HG03558 (cell line): ENCODE data around the gene TMEM134.

Source experiments
- ATAC-seq: cut with Tn5 transposase; IDR thresholded peaks from one replicate; pipeline ENCODE4 v1.9.1; 2021; ENCODE audit warnings: moderate number of reproducible peaks; ENCODE audit not compliant: unreplicated experiment; ENCODE audit errors: extremely low read depth

The TMEM134 gene

DNA sequence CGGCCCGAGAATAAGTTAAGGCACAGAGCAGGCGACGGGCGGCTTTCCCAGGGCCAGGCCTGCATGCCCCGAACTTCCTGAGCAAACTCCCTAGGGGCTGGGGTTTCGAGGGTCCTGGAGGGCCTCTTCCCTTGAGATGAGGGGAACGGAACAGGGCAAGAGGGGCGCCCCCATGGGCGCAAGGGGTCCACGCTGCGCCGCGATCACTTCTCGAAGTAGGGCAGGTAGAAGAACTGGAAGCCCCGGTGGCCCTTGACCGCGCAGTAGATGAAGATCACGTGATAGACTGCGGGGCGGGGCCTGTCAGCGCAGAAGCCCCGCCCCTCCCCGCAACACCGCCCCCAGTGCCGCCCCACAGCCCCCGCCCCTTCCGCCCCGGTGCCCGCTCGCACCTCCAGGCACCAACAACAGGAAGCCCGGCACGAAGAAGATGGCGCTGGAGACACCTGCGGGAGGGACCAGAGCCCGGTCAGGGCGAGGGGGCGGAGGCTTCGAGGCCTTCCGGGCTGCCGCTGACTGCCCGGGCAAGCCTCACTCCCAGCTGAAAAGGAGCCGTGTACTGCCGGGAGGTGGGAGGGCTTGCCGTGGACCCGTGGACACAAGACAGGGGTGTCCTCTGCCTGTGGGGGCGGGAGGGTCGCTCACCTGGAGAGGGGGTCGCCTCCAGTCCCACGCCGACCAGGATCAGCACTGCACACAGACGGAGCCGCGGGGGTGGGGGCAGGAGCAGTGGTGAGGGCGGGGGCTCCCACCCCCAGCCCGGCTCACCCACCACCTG is 4.5 kb downstream of the TMEM134 start:
- ATAC-seq: no peak

DNA sequence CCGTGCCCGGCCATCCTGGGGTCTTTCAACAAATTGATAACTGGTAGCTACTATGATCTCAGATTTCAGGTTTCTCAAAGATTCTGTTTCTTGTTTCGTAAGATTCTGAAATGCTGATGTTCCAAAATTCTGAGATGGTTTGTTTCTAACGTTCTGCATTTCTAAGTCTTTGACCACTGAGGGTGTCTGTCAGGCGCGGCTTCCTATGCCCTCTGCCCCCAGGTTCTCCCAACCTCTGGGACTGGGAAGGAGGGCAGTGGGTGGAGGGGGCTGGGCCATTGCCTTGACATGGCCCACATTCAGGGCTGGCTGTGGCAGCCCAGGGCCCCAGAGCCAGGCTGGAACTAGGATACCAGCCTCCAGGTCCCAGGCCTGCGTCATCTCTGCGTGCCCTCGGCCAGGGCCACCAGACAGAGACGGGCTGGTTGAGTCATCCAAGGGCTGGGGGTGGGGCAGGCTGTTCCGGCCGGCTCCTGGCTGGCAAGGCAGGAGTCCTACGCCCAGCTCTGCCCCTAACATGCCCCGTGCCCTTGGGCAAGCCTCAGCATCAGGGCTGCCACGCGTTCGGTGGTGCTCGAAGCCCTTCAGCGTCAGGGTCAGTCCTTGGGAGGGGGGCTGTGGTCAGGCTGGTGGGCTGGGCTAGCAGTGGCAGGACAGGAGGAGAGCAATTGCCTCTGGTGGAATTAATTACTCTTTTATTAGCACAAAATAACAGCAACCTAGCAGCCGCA is 5.2 kb downstream of the TMEM134 start:
- ATAC-seq: no peak

DNA sequence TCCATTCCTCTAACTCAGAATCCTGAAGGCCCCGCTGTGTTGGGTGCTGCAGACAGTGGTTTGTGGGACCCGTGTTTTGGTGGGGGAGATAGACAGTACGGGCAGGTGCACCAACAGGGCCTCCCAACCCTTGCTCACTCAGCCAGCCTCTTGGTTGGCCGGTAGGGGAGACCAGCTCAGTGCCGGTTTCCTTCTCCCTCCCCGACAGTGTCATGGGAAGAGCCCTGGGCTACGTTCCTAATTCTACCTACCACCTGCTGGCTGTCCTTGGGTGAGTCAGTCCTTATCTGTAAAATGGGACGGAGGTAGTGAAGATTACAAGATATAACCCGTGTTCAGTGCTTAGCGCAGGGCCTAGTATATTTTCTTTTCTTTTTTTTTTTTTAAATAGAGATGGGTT is 5.9 kb downstream of the TMEM134 start:
- no peak for ATAC-seq

DNA sequence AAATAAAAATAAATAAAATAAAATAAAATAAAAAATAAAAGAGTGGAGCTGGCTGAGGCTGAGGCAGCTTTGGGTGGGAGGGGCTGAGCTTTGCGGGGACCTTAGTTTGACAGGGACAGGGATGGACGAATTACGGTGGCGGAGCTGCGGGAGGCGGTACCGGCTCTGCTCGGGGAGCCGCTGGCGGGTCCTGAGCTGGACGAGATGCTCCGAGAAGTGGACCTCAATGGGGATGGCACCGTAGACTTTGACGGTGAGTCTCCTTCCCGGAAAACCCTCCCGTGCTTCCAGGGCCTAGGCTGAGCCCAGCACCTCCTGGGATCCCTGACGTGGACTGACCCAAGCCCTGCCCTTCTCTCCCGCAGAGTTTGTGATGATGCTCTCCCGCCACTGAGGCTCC is 10.8 kb downstream of the TMEM134 start:
- ATAC-seq: no peak

DNA sequence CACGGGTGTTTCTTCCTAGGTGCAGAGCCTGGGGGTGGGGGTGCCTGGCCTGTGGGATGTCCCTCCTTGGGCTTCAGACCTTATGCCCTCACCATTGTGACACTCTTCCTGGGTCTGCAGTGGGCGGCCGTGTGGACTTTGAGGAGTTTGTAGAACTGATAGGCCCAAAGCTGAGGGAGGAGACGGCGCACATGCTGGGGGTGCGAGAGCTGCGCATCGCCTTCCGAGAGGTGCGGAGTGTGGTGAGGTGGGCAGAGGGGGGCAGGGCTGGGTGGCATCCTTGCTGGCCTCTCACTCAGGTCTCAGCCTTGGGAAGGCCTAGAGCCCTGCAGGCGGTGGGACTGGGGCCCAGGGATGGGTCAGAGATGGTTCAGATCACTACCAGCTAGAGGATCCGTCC is 11.6 kb downstream of the TMEM134 start:
- no peak for ATAC-seq

DNA sequence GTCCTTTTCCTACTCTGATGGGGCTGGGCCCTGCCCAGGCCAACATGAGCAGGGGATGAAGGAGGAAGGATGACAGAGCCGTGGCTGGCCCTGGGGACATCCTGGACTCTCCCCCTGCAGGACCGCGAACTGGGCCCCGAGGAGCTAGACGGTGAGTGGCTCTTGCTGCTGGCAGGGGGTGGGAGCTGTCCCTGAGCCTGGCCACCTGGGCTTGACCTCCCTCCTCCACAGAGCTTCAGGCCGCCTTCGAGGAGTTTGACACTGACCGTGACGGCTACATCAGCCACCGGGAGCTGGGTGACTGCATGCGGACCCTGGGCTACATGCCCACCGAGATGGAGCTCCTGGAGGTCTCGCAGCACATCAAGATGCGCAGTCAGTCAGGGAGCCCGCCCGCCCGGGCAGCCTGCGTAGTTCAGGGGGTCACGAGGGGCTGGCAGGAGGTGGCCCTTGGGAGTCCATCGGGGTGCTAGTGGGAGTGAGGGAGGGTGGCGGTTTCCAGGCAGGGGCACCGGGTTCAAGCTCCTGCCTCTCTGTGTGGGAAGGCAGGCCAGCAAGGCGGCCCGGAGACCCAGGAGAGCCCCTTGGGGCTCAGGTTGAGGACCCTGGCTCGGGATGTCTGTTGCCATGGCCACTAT is 12.9 kb downstream of the TMEM134 start:
- no peak for ATAC-seq

DNA sequence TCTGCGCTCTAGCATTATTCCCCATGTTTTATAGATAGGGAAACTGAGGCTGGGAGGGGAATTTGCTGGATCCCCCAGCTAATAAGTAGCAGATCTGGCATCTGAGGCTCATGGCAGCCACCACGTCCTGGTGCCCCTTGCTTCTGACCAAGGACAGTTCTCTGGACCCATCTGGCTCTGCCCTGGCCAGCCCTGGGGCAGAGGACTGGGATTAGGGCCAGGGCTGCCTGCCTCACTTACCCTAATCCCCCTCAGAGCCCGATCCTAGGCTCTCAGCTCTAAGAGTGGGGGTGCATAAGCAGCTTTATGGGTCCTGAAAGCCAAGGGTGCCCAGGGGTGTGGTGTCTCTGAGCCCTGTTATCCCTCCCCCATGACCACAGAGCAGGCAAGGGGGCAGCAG is 14.0 kb downstream of the TMEM134 start, which contains the start of gene CABP4:
CABP4 (plus strand) TSS at position 301 of the 400 bp plus-strand sequence; CDS start at position 371, 70 bp downstream.
- ATAC-seq: no peak

DNA sequence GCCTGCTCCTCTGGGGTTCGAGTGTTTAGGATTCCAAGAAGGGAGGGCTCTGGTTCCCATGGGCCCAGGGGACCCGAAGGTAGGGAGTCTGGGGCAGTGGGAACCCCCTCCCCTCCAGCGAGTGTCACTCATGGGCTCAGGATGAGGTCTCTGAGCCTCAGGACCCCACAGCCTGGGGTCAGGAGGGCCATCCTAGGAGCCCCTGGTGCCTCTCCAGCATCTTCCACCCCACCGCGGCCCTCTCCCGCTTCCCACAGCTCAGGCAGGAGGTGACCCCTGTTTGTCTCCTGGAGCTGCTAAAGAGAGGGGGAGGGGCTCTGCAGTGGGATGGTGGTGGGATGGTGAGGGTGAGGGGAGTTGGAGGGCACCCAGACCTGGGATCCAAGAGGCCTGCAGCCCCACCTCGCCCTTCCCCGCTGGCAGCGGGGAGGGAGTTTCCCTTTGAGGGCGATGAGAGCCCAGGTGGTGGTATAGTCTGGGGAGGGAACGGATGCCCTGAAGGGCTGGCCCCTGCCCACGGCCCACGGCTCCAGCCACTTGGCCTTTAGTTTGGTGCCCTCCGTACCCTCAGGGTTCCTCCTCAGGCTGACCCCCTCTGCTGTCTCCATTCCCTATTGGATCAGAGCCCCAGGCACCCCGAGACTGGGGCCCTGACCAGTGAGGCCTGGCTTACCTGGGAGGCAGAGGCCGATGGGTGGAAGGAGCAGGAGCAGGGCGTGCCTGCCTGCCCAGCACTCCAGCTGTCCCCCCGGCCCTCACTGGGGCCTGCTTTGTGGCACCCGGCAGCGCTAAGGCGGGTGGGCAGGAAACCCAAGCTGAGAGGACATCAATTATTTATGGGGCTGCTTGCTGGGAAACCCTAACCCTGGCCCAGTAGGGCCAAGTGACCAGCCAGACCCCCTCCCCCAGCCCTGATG is 15.0 kb downstream of the TMEM134 start:
- ATAC-seq: no peak

DNA sequence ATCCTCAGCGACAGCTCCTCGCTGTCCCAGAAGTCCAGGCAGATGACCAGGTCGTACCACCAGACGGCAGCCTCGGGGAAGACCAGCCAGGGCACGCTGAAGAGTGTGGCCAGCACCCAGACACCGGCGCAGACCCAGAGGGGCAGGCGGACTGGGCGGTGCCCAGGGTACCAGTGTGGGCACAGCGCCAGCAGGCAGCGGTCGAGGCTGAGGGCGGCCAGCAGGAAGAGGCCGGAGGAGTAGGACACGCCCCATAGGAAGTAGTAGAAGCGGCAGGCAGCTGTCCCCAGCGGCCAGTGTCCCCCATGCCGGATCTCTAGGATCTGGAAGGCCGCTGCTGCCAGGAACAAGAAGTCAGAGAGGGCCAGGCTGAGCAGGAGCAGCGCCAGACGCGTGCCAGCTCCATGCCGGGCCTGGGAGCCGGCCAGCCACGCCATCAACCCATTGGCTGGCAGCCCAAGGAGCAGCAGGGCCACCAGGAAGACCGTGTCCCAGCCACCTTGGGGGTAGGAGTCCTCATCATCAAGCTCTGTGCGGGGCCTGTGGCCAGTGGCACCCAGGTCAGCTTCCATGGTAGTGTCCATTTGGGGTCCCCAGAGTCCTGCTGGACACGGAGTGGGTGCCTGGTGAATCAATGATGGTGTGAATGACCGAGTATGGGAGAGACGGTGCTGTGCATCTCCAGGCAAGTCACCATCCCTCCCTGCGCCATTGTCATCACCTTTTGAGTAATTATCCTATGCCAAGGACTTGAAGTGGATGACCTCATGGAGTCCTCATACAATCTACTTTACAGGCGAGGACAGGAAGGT is 16.7 kb downstream of the TMEM134 start, which contains the start of gene GPR152:
GPR152 (minus strand) TSS at position 589 of the 812 bp plus-strand sequence; CDS start at position 584, 5 bp downstream.
- ATAC-seq: no peak

DNA sequence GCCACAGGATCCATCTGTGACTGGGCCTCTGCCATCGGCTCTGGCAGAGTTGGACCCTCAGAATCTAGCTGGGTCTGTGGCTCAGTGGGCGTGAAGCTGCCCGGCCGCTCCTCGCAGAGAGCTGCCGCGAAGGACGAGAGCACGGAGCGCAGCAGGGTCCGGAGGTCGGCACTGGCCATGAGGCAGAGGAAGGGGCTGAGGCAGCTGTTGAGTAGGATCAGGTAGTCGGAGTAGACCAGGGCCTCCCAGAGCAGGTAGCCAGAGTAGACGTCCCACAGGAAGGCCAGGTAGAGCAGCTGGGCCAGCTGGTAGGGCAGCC is 17.4 kb downstream of the TMEM134 start:
- ATAC-seq: no peak

DNA sequence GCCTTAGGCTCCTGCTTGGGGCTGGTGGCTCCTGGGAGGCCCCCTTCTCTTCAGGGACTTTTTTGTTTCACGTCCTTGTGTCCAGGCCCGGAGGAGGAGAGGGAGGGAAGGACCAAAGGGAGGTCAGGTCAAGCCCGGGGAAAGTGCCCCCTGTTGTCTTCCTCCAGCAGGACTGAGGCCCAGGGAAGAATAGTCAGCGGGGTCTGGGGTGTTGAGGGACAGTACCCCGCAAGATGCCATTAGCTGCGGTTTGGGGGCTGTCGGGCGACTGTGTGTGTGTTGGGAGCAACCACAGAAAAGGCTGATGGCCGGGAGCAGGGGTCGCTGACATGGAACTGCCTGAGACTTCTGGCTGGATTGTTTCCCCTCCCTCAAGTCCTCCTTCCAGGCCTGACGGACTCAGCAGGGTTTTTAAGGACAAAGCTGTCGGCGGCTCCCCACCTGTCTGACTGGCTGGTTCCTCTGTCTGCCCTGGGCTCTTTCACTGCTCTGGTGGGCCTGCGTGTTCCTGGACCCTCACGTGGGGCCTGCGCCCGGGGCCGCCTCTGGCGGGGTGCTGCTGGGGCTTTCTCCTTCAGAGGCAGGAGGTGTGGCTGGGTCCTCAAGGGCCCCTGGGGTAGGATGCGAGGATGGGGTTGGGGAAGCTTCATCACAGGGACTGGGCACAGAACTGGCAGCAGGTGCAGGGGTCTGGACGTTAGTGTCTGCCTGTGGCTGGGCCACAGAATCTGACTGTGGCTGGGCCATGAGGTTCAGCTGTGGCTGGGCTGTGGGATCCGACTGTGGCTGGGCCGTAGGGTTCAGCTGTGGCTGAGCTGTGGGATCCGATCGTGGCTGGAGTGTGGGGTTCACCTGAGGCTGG is 18.0 kb downstream of the TMEM134 start:
- ATAC-seq: no peak

DNA sequence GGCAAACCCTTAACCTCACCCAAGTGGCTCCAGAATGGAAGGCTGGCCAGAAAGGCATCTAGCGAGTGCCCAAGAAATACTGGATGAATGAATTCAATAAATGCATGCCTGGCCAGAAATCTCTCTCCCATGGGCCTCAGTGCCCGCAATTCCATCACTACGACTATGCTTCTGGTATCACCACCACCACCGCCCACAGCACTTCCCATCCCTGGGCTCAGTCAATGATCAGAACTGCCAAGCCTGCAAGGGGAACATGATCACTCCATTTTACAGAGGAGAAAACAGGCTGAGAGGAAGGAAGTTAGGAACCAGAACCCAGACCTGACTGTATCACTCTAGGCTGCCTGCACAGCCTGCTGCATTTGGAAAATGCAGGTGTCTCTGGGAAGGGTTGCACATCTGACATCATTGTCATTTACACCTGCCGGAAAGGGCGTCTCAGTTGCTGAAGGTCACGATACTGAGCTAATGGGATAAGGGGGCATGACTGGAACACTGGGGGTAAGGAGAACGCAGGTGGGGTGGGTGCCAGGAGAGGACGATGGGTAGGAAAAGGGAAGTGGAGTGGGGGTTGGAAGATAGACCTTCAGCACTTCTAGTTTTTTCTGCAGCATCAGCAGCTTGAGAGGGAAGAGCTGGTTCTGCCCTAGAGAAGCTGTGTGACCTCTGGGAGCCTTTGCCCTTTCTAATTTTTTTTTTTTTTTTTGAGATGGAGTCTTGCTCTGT is 19.8 kb downstream of the TMEM134 start:
- no peak for ATAC-seq

DNA sequence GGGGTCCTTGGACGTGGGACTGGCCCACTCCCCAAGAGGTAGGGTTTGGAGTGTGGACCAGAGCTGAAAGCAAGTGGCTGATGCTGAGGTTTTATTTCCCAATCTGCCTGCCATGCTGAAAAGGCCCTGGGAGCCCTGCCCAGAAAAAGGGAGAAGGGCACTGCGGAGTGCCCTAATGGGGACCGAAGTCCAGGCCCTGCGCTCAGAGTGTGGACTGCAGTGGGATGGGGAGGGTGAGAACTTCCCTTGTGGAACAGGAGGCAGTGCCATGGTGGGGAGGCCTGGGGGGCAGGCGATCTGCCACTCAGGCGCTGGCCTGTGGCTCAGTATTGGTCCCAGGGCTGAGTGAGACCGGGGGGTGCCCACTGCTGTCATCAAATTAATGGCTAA is 20.8 kb downstream of the TMEM134 start:
- no peak for ATAC-seq

DNA sequence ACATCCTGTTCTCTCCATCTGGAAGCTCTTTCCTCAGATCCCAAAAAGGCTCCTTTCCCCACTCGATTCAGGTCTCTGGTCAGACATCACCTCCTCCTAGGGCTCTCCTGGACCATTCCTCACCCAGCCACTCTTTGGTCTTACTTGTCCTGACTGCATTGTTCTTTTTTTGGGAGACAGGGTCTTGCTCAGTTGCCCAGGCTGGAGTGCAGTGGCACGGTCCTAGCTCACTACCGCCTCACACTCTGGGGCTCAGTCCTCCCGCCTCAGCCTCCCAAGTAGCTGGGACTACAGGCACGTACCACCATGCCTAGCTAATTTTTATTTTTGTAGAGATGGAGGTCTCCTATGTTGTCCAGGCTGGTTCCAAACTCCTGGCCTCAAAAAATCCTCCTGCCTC is 23.5 kb downstream of the TMEM134 start:
- no peak for ATAC-seq

DNA sequence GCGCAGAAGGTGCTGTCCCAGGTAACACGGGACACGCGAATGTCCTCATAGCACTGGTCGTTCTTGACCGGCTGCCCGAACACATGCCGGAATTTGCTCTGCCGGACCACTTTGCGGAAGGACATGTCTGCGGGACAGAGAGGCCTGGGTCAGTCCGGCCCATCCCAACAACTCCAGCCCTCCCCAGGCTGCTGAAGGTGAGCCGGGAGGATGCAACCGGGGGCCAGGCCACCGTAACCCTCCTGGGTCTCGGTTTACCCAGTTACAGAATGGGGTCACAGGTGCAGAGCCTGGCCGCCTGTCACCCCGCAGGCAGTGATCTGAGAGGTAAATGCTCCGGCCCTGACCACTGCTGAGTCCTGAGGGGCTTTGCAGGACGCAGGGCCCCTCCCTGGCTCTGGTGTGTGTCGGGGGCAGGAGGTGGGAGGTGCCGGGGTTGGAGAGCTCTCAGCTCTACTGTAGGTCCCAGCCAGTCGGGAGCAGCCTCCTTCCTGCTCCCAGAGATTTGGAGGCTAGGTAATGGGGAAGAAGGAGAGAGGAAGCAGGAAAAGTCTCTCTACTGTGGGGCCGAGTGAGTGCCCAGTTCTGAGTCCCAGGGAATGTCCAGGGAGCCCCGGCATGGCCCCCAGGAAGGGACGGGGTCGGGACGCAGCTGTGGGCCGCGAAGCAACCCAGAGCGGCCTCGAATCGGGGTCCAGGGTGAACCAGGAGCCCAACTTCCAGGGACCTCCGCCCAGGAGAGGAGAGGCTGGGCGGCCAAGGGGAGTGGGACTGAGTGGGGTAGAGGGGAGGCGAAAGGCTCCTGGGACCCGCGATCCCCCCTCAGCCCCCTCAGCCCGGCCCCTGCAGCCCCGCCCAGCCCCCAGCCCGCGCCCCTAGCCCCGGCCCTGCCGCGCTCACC is 26.3 kb downstream of the TMEM134 start:
- ATAC-seq: no peak

DNA sequence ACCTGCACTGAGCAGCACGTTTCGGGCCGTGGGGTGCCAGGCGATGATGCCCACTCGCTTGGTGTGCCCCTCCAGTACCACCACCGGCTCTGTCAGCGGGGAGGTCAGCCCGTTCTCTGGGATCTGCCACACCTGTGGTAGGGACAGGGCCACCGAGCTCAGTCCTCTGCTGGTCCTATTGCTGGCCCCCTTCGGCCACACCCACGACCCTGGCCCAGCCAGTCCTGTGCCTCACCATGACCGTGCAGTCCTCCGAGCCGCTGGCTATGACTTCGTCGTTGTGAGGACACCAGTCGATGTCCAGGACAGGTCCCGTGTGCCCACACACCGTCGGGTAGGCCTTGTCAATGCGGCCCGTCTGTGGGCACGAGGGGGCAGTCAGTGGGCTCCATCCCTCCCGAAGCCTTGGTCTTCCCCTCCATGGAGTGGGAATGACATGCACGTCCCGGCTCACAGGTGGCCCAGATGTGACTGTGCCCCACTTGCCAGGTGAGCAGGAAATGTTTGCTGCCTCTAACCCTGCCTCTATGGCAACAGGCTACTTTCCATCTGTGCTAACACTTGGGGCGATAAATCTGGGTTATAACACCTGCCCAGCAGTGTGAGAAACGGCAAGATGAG is 27.2 kb downstream of the TMEM134 start:
- ATAC-seq: no peak
